ENCODE results near the gene RBM28. TPM values are rescaled to one million over a fixed set of nuclear protein-coding genes. Genes with fewer than 3 reads are reported as not detected.

Gene RBM28
- polyA plus RNA-seq, 10 donors: 26.2 to 47.8 (median 36.6) TPM

- DNase-seq: no peak
Observed at GRCh38 chr7:128262273-128263028, 81.3 kb downstream of the RBM28 start.

- no peak for DNase-seq
Observed at GRCh38 chr7:128260069-128260795, 83.5 kb downstream of the RBM28 start.

GRCh38 chr7:128259131-128260061 is 84.3 kb downstream of the RBM28 start:
- peak in 2 of 3 donors; percentile 25 to 32 for DNase-seq

GRCh38 chr7:128257458-128257857 is 86.2 kb downstream of the RBM28 start:
- DNase-seq: no peak

GRCh38 chr7:128255271-128255670 is 88.4 kb downstream of the RBM28 start:
- DNase-seq: no peak

GRCh38 chr7:128254470-128254869 is 89.2 kb downstream of the RBM28 start:
- no peak for DNase-seq

GRCh38 chr7:128253701-128254100 is 90.0 kb downstream of the RBM28 start:
- DNase-seq: no peak

GRCh38 chr7:128251337-128251736 is 92.4 kb downstream of the RBM28 start:
- DNase-seq: no peak

Other genes starting within 250 kb of the RBM28 start
- gene LEP, start 102.6 kb downstream of the RBM28 start, polyA plus RNA-seq (ENCODE audit: insufficient read length in 10 of 10): under 1 TPM in 9 of 10 donors, not detected in 1; 0.04 to 0.24 (median 0.11) TPM
- 10 to 100 TPM in 9 of 10 donors, 1 to 10 TPM in 1; 9.3 to 24.4 (median 17.3) TPM for gene PRRT4, start 17.8 kb upstream of the RBM28 start, polyA plus RNA-seq (ENCODE audit: insufficient read length in 10 of 10)
- gene IMPDH1, start 66.1 kb upstream of the RBM28 start, polyA plus RNA-seq (ENCODE audit: insufficient read length in 10 of 10): 10 to 100 TPM; 17.3 to 25.5 (median 20.8) TPM
- 10 to 100 TPM in 9 of 10 donors, 1 to 10 TPM in 1; 9.0 to 15.4 (median 12.6) TPM for gene HILPDA, start 112.0 kb upstream of the RBM28 start, polyA plus RNA-seq (ENCODE audit: insufficient read length in 10 of 10)
- 10 to 100 TPM; 17.5 to 26.2 (median 22.1) TPM for gene METTL2B, start 132.8 kb upstream of the RBM28 start, polyA plus RNA-seq (ENCODE audit: insufficient read length in 10 of 10)